ENCODE data around the gene KRT24. TPM values are rescaled to one million over a fixed set of nuclear protein-coding genes. Genes with fewer than 3 reads are reported as not detected.
A peak's percentile ranks its signal among the peaks of the same experiment; 100 is the strongest.
"Not testable (repeated sequence)": the region's sequence is repeated elsewhere in the genome, so short reads cannot be mapped to it uniquely, and the experiment has no call there.

KRT24 gene
- total RNA-seq, result not detected

DNA sequence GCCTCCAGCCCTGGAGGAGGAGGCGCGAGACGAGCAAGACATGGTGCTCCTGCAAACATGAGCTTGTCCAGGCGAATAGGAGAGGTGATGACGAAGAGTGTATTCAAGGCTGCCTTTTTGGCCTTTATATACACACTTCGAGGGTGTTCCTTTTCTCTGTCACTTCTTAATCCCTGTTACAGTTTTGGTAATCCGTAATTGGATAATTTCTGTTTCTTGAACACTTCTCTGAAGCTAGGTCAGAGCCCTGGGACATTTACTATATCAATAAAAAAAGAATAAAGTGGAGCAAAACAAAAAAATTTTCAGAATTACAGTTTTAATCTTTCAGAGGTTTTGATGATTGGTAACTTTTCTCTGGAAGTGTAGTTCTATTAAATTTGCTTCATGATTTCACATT, at the start of gene KRT24:
KRT24 (minus strand) TSS at position 101 of the 400 bp plus-strand sequence; CDS start at position 42, 59 bp downstream.
- 66 to 73% methylated on average over 7 of the region's 7 CpGs for WGBS, 2 donors
- no peak for DNase-seq (ENCODE audit: low spot score in 2 of 2)
- TF ChIP-seq CTCF (IDR thresholded peaks at IDR 0.05) (no peak), POLR2A (IDR thresholded peaks at IDR 0.05) (no peak)
- H3K4me3 ChIP-seq (ENCODE audit: low read depth, poor library complexity, severe bottlenecking), result no peak within 1 kb of the TSS
- intact Hi-C loops (cut with DNase I; ENCODE audit: low total_unique reads), result no loop called here

DNA sequence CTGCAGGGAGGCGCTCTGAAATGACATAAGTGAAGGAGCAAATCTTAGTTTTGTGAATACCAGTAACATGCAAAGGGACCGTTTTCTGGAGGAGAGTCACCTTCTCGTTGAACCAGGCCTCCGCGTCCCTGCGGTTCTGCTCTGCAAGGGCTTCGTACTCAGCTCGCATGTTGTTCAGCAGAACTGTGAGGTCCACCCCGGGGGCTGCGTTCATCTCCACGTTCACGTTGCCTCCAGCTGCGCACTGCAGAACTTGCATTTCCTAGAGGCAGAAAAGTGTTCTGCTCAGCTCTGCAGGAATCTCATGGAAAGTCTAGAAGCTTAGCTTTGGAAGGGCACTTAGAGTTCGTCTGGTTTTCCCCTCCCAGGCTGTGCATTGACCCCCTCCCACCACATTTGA, 47.5 kb upstream of the KRT24 start:
- DNase-seq (ENCODE audit: low spot score in 2 of 2), result no peak

DNA sequence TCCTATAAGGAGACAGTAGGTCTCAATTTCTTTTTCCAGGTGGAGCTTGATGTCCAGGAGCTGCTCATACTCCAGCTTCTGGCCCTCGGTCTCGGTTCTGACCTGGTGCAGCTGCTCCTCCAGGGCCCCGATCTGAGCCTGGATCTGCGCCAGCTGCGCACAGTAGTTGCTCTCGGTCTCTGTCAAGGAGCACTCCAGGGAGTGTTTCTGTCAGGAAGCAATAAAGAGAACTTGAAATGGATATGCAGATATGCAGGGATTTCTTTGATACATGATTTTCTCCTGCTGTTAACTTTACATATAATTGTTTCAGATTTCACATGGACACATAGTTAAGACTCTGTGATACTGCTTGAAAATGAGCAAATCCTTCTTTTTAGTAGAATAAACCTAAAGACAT, 46.8 kb upstream of the KRT24 start:
- intact Hi-C loops (cut with DNase I; ENCODE audit: low total_unique reads), result no loop called here
- no peak for DNase-seq (ENCODE audit: low spot score in 2 of 2)
- H3K4me3 ChIP-seq (ENCODE audit: low read depth, poor library complexity, severe bottlenecking), result no peak overlapping the region
- TF ChIP-seq POLR2A (IDR thresholded peaks at IDR 0.05) (no peak), CTCF (IDR thresholded peaks at IDR 0.05) (no peak)
- WGBS, 2 donors, result 83 to 94% methylated on average over 6 of the region's 6 CpGs

More for the DNA sequence above, 47.5 kb upstream of the KRT24 start:
- 84% methylated on average over 14 of the region's 14 CpGs for WGBS, 2 donors
- no peak overlapping the region for H3K4me3 ChIP-seq (ENCODE audit: low read depth, poor library complexity, severe bottlenecking)
- no peak for TF ChIP-seq CTCF (IDR thresholded peaks at IDR 0.05)
- TF ChIP-seq POLR2A (IDR thresholded peaks at IDR 0.05), result no peak
- intact Hi-C loops (cut with DNase I; ENCODE audit: low total_unique reads), result no loop called here

GRCh38 chr17:40748666-40749065, 45.1 kb upstream of the KRT24 start:
- WGBS, 2 donors, result 83 to 88% methylated on average over 1 of the region's 1 CpG
- intact Hi-C loops (cut with DNase I; ENCODE audit: low total_unique reads); H3K4me3 ChIP-seq (ENCODE audit: low read depth, poor library complexity, severe bottlenecking); DNase-seq (ENCODE audit: low spot score in 2 of 2): not testable (repeated sequence)

DNA sequence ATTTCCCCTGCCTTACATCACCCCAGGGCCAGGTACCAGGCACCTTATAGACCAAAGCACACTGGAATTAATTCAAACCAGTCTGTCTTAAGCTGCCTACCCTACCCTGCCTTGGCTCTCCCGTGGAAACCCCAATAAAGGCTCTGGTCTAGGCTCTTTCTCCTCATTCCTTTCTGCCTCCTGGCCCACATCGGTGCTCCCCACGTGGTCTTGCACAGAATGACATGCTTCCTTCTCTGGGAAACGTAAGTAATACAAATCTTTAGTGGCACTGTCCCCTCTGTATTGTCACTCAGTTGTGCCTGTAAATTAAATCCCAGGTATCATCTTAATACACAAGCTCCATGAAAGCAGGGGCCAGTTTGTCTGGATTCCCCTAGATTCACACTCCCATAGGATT, 35.0 kb upstream of the KRT24 start:
- TF ChIP-seq POLR2A (IDR thresholded peaks at IDR 0.05) (no peak), CTCF (IDR thresholded peaks at IDR 0.05) (no peak)
- no peak for DNase-seq (ENCODE audit: low spot score in 2 of 2)
- H3K4me3 ChIP-seq (ENCODE audit: low read depth, poor library complexity, severe bottlenecking), result no peak overlapping the region
- intact Hi-C loops (cut with DNase I; ENCODE audit: low total_unique reads), result no loop called here
- WGBS, 2 donors, result 63 to 77% methylated on average over 4 of the region's 4 CpGs

DNA sequence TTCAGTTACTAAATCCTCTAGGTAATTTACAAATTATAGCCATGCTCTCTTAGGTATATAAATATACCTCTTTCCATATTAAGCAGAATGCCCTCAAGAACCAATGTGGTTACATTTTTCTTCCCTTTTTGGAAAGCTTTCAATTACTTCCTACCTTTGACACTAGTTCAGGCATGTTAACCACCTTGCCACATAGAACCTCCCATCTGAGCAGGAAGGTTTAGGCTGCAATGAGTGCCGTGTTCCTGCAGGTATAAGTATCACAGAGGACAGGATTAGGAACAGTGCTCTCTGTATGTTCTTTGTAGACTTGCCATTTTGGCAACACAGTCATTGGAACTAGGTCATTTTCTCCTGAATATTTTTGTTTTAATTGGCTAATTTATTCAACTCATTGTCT, 31.5 kb upstream of the KRT24 start:
- DNase-seq (ENCODE audit: low spot score in 2 of 2), result peak in 1 of 2 donors; percentile 21
- 46% methylated on average over 1 of the region's 1 CpG for WGBS, 2 donors
- intact Hi-C loops (cut with DNase I; ENCODE audit: low total_unique reads), result no loop called here
- TF ChIP-seq POLR2A (IDR thresholded peaks at IDR 0.05) (no peak), CTCF (IDR thresholded peaks at IDR 0.05) (no peak)
- no peak overlapping the region for H3K4me3 ChIP-seq (ENCODE audit: low read depth, poor library complexity, severe bottlenecking)
